MM.1S (cell line): ENCODE data around the gene SENP6.

Source experiments
- CTCF ChIP-seq: fragments of 300-600 bp; sonication (generic); IDR thresholded peaks from 2 replicates; pipeline ENCODE4 v1.5.1; 2016; ENCODE audit warnings: antibody characterized with exemption, low read length, mixed read lengths
- EZH2phosphoT487 ChIP-seq: fragments of 300-600 bp; sonication (generic); IDR thresholded peaks from 2 replicates; pipeline ENCODE4 v1.6.1; 2018; ENCODE audit warnings: antibody characterized with exemption, low read length

GRCh38 chr6:75743971-75744370 is 142.3 kb downstream of the SENP6 start:
- no peak for TF ChIP-seq CTCF
- TF ChIP-seq EZH2phosphoT487, result no peak
